GM19239 (cell line): ENCODE results near the gene UBE2F.
"Not testable (repeated sequence)": the region's sequence is repeated elsewhere in the genome, so short reads cannot be mapped to it uniquely, and the experiment has no call there.

Source experiments
- DNase-seq: peaks from one replicate; pipeline ENCODE4 v3.0.0; 2011; ENCODE audit warnings: low spot score; ENCODE audit not compliant: insufficient read length
- FAIRE-seq: peaks from 2 replicates; lab custom pipeline; 2011; peaks lifted over from hg19 to GRCh38; lab: Jason Lieb, UNC

Gene UBE2F

GRCh38 chr2:237977380-237977779, 10.6 kb downstream of the UBE2F start:
- FAIRE-seq (no peak), DNase-seq (no peak)

GRCh38 chr2:237978058-237978712, 11.4 kb downstream of the UBE2F start:
- DNase-seq: no peak
- FAIRE-seq: no peak

GRCh38 chr2:237979331-237979730, 12.5 kb downstream of the UBE2F start:
- DNase-seq: no peak
- FAIRE-seq: no peak

- FAIRE-seq (no peak), DNase-seq (no peak)
Measured at GRCh38 chr2:237980087-237980486, 13.3 kb downstream of the UBE2F start.

- DNase-seq (no peak), FAIRE-seq (no peak)
Measured at GRCh38 chr2:237980751-237981150, 13.9 kb downstream of the UBE2F start.

- not testable (repeated sequence) for DNase-seq, FAIRE-seq
Measured at GRCh38 chr2:237981621-237982020, 14.8 kb downstream of the UBE2F start.

- no peak for FAIRE-seq
- no peak for DNase-seq
Measured at GRCh38 chr2:237982039-237982725, 15.4 kb downstream of the UBE2F start.

GRCh38 chr2:237983922-237984321, 17.1 kb downstream of the UBE2F start:
- FAIRE-seq: no peak
- DNase-seq: no peak

GRCh38 chr2:237987268-237987667, 20.5 kb downstream of the UBE2F start:
- FAIRE-seq: no peak
- DNase-seq: no peak

- DNase-seq (no peak), FAIRE-seq (no peak)
Measured at GRCh38 chr2:237993701-237994100, 26.9 kb downstream of the UBE2F start.

GRCh38 chr2:237995036-237995435, 28.2 kb downstream of the UBE2F start:
- DNase-seq (no peak), FAIRE-seq (no peak)

- no peak for DNase-seq
- no peak for FAIRE-seq
Measured at GRCh38 chr2:237996021-237996593, 29.3 kb downstream of the UBE2F start.

GRCh38 chr2:237997521-237997920, 30.7 kb downstream of the UBE2F start:
- FAIRE-seq: peak; percentile 33

GRCh38 chr2:237998530-237998929, 31.7 kb downstream of the UBE2F start:
- FAIRE-seq (peak; percentile 87), DNase-seq (no peak)

More at GRCh38 chr2:237997521-237997920, 30.7 kb downstream of the UBE2F start:
- DNase-seq: no peak

GRCh38 chr2:238003234-238004031, 36.6 kb downstream of the UBE2F start:
- peak; percentile 35 for FAIRE-seq

GRCh38 chr2:238004077-238004830, 37.4 kb downstream of the UBE2F start:
- DNase-seq (no peak), FAIRE-seq (peak; percentile 73)

More at GRCh38 chr2:238003234-238004031, 36.6 kb downstream of the UBE2F start:
- no peak for DNase-seq

- DNase-seq (no peak), FAIRE-seq (no peak)
Measured at GRCh38 chr2:238005528-238005927, 38.7 kb downstream of the UBE2F start.

GRCh38 chr2:238006510-238006909, 39.7 kb downstream of the UBE2F start:
- no peak for FAIRE-seq
- no peak for DNase-seq

- no peak for FAIRE-seq
- DNase-seq: no peak
Measured at GRCh38 chr2:238007924-238008323, 41.1 kb downstream of the UBE2F start.

- DNase-seq: no peak
- FAIRE-seq: no peak
Measured at GRCh38 chr2:238009563-238009962, 42.7 kb downstream of the UBE2F start.
